Measurements from ENCODE around the gene AFDN.

AFDN gene

GRCh38 chr6:167839343-167839742, 12.6 kb downstream of the AFDN start:
- H3K4me3 ChIP-seq (ENCODE audit: low read length, poor library complexity, severe bottlenecking): no peak overlapping the region
- no peaks in the 10 kb centered on the region for H3F3A ChIP-seq (ENCODE audit: low read depth)
- H3K9me3 ChIP-seq (ENCODE audit: insufficient read depth, low read depth, low read length): no peaks in the 10 kb centered on the region
- no peak overlapping the region for H3K4me2 ChIP-seq (ENCODE audit: low read depth, low read length, poor library complexity, severe bottlenecking)
- H4K20me1 ChIP-seq (ENCODE audit: insufficient read depth, low read length, poor library complexity, severe bottlenecking): no peaks in the 10 kb centered on the region
- H3K4me1 ChIP-seq (ENCODE audit: insufficient read depth, low read length, poor library complexity, severe bottlenecking): no peaks in the 10 kb centered on the region
- H3K9ac ChIP-seq (ENCODE audit: low read depth, low read length, poor library complexity, severe bottlenecking): no peak overlapping the region
- no peaks in the 10 kb centered on the region for H3K79me2 ChIP-seq (ENCODE audit: insufficient read depth, low read length)
- no peak overlapping the region for H2AFZ ChIP-seq (ENCODE audit: low read length)
- H3K27me3 ChIP-seq (ENCODE audit: insufficient read depth, low read length, poor library complexity, severe bottlenecking): no peaks in the 10 kb centered on the region
- TF ChIP-seq CTCF (conservative IDR thresholded peaks at IDR 0.05; ENCODE audit: low read length): no peak
- no peak for TF ChIP-seq EZH2phosphoT487 (IDR thresholded peaks at IDR 0.05; ENCODE audit: borderline replicate concordance)
- no peaks in the 10 kb centered on the region for H3K36me3 ChIP-seq (ENCODE audit: insufficient read depth, low read length)
- H3K9me2 ChIP-seq (replicated peaks; ENCODE audit: low read depth, low read length): no peaks in the 10 kb centered on the region

GRCh38 chr6:167839755-167840154, 13.0 kb downstream of the AFDN start:
- Histone ChIP-seq H3K9me2 (replicated peaks; ENCODE audit: low read depth, low read length) (no peaks in the 10 kb centered on the region), H4K20me1 (ENCODE audit: insufficient read depth, low read length, poor library complexity, severe bottlenecking) (no peaks in the 10 kb centered on the region), H3K9ac (ENCODE audit: low read depth, low read length, poor library complexity, severe bottlenecking) (no peak overlapping the region), H2AFZ (ENCODE audit: low read length) (no peak overlapping the region), H3K36me3 (ENCODE audit: insufficient read depth, low read length) (no peaks in the 10 kb centered on the region), H3K27me3 (ENCODE audit: insufficient read depth, low read length, poor library complexity, severe bottlenecking) (no peaks in the 10 kb centered on the region), H3K4me1 (ENCODE audit: insufficient read depth, low read length, poor library complexity, severe bottlenecking) (no peaks in the 10 kb centered on the region), H3K4me2 (ENCODE audit: low read depth, low read length, poor library complexity, severe bottlenecking) (no peak overlapping the region), H3F3A (ENCODE audit: low read depth) (no peaks in the 10 kb centered on the region), H3K4me3 (ENCODE audit: low read length, poor library complexity, severe bottlenecking) (no peak overlapping the region), H3K79me2 (ENCODE audit: insufficient read depth, low read length) (no peaks in the 10 kb centered on the region), H3K9me3 (ENCODE audit: insufficient read depth, low read depth, low read length) (no peaks in the 10 kb centered on the region)
- TF ChIP-seq EZH2phosphoT487 (IDR thresholded peaks at IDR 0.05; ENCODE audit: borderline replicate concordance) (no peak), CTCF (conservative IDR thresholded peaks at IDR 0.05; ENCODE audit: low read length) (no peak)

- H3K27me3 ChIP-seq (ENCODE audit: insufficient read depth, low read length, poor library complexity, severe bottlenecking): no peaks in the 10 kb centered on the region
- H4K20me1 ChIP-seq (ENCODE audit: insufficient read depth, low read length, poor library complexity, severe bottlenecking): no peaks in the 10 kb centered on the region
- H3K9me2 ChIP-seq (replicated peaks; ENCODE audit: low read depth, low read length): no peaks in the 10 kb centered on the region
- no peak overlapping the region for H3K4me3 ChIP-seq (ENCODE audit: low read length, poor library complexity, severe bottlenecking)
- no peaks in the 10 kb centered on the region for H3K79me2 ChIP-seq (ENCODE audit: insufficient read depth, low read length)
- no peak overlapping the region for H3K9ac ChIP-seq (ENCODE audit: low read depth, low read length, poor library complexity, severe bottlenecking)
- no peaks in the 10 kb centered on the region for H3F3A ChIP-seq (ENCODE audit: low read depth)
- H2AFZ ChIP-seq (ENCODE audit: low read length): no peak overlapping the region
- no peaks in the 10 kb centered on the region for H3K36me3 ChIP-seq (ENCODE audit: insufficient read depth, low read length)
- H3K9me3 ChIP-seq (ENCODE audit: insufficient read depth, low read depth, low read length): no peaks in the 10 kb centered on the region
- H3K4me2 ChIP-seq (ENCODE audit: low read depth, low read length, poor library complexity, severe bottlenecking): no peak overlapping the region
- no peaks in the 10 kb centered on the region for H3K4me1 ChIP-seq (ENCODE audit: insufficient read depth, low read length, poor library complexity, severe bottlenecking)
- no peak for TF ChIP-seq EZH2phosphoT487 (IDR thresholded peaks at IDR 0.05; ENCODE audit: borderline replicate concordance)
- no peak for TF ChIP-seq CTCF (conservative IDR thresholded peaks at IDR 0.05; ENCODE audit: low read length)
These were observed 13.4 kb downstream of the AFDN start for GRCh38 chr6:167840160-167840525.
